Amniotic stem cell (primary cell): ENCODE data around the gene DHCR7.

Experiments used
- DNase-seq: peaks from one replicate; lab custom pipeline; 2025; lab: John Stamatoyannopoulos, UW

DHCR7 gene

GRCh38 chr11:71477641-71478527 is 29.7 kb upstream of the DHCR7 start:
- no peak for DNase-seq

GRCh38 chr11:71476926-71477640 is 28.9 kb upstream of the DHCR7 start:
- DNase-seq: no peak

GRCh38 chr11:71476031-71476430 is 27.8 kb upstream of the DHCR7 start:
- DNase-seq: no peak

- no peak for DNase-seq
Measured at GRCh38 chr11:71474771-71475483, 26.7 kb upstream of the DHCR7 start.

GRCh38 chr11:71474141-71474770 is 26.1 kb upstream of the DHCR7 start:
- DNase-seq: no peak

GRCh38 chr11:71473793-71474080 is 25.5 kb upstream of the DHCR7 start:
- DNase-seq: no peak

- DNase-seq: no peak
Measured at GRCh38 chr11:71472941-71473792, 25.0 kb upstream of the DHCR7 start.

- no peak for DNase-seq
Measured at GRCh38 chr11:71472357-71472885, 24.2 kb upstream of the DHCR7 start.

GRCh38 chr11:71470946-71471345 is 22.8 kb upstream of the DHCR7 start:
- no peak for DNase-seq

GRCh38 chr11:71467164-71467563 is 19.0 kb upstream of the DHCR7 start:
- DNase-seq: no peak

GRCh38 chr11:71466358-71466757 is 18.2 kb upstream of the DHCR7 start:
- DNase-seq: no peak

GRCh38 chr11:71465054-71465453 is 16.9 kb upstream of the DHCR7 start:
- no peak for DNase-seq

GRCh38 chr11:71463331-71464211 is 15.4 kb upstream of the DHCR7 start:
- DNase-seq: no peak

- no peak for DNase-seq
Measured at GRCh38 chr11:71462726-71463125, 14.5 kb upstream of the DHCR7 start.

- no peak for DNase-seq
Measured at GRCh38 chr11:71461696-71462095, 13.5 kb upstream of the DHCR7 start.

- no peak for DNase-seq
Measured at GRCh38 chr11:71459767-71460320, 11.7 kb upstream of the DHCR7 start.

- no peak for DNase-seq
Measured at GRCh38 chr11:71459076-71459766, 11.0 kb upstream of the DHCR7 start.

GRCh38 chr11:71458146-71459070 is 10.2 kb upstream of the DHCR7 start:
- DNase-seq: no peak
